Measurements from ENCODE around the gene RNF149.

RNF149 gene

DNA sequence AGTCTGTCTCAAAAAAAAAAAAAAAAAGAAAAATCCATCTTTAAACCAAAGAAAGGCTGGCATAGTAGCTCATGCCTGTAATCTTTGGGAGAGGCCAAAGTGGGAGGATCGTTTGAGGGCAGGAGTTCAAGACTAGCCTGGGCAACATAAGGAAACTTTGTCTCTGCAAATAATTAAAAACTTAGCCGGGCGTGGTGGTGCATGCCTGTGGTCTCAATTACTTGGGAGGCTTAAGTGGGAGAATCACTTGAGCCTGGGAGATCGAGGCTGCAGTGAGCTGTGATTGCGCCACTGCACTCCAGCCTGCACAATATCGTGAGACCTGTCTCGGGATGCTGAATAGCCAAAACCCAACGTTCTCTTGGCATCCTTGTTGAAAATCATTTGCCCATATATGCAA, 49.7 kb downstream of the RNF149 start (continued):
- TF ChIP-seq, protein P1, sequence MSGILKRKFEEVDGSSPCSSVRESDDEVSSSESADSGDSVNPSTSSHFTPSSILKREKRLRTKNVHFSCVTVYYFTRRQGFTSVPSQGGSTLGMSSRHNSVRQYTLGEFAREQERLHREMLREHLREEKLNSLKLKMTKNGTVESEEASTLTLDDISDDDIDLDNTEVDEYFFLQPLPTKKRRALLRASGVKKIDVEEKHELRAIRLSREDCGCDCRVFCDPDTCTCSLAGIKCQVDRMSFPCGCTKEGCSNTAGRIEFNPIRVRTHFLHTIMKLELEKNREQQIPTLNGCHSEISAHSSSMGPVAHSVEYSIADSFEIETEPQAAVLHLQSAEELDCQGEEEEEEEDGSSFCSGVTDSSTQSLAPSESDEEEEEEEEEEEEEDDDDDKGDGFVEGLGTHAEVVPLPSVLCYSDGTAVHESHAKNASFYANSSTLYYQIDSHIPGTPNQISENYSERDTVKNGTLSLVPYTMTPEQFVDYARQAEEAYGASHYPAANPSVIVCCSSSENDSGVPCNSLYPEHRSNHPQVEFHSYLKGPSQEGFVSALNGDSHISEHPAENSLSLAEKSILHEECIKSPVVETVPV (CRISPR knock-in tag; IDR thresholded peaks at IDR 0.05): no peak
- TF ChIP-seq ARNTL (CRISPR knock-in tag; IDR thresholded peaks at IDR 0.05; ENCODE audit: borderline replicate concordance, low read depth): no peak
- no peak for TF ChIP-seq TCF4 (CRISPR knock-in tag; IDR thresholded peaks at IDR 0.05; ENCODE audit: borderline replicate concordance)

DNA sequence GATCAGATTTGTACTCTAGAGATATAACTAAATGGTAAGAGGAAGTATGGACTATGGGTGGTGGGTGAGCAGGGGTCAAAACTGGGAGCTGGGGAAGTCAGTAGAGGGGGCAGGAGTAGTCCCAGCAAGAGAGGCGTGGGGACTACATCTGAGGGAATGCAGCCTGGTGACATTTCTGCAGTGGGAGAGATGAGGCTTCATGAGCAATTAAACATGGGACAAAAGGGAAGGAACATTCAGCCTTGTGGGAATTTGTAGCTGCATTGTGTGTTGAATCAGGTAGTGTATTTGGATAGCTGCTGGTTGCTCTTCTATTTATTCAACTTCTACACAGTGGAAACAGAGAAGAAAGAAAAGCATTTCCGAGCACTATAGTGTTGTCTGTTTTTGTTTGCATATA, 52.2 kb downstream of the RNF149 start:
- TF ChIP-seq ISL1 (CRISPR knock-in tag; IDR thresholded peaks at IDR 0.05) (no peak), RARB (CRISPR knock-in tag; IDR thresholded peaks at IDR 0.05) (no peak), TCF4 (CRISPR knock-in tag; IDR thresholded peaks at IDR 0.05; ENCODE audit: borderline replicate concordance) (no peak), BACH2 (CRISPR knock-in tag; IDR thresholded peaks at IDR 0.05; ENCODE audit: borderline replicate concordance) (no peak), ZNF8 (CRISPR knock-in tag; IDR thresholded peaks at IDR 0.05) (no peak), ZNF565 (CRISPR knock-in tag; conservative IDR thresholded peaks at IDR 0.05; ENCODE audit: low read depth) (no peak), ESRRG (CRISPR knock-in tag; IDR thresholded peaks at IDR 0.05) (no peak), ZC3H10 (CRISPR knock-in tag; IDR thresholded peaks at IDR 0.05) (no peak), SNAI2 (CRISPR knock-in tag; IDR thresholded peaks at IDR 0.05) (no peak), OSR1 (CRISPR knock-in tag; IDR thresholded peaks at IDR 0.05) (no peak), ZFP30 (CRISPR knock-in tag; IDR thresholded peaks at IDR 0.05) (no peak), ZNF70 (CRISPR knock-in tag; IDR thresholded peaks at IDR 0.05) (no peak), CSDC2 (CRISPR knock-in tag; IDR thresholded peaks at IDR 0.05) (no peak), ARNTL (CRISPR knock-in tag; IDR thresholded peaks at IDR 0.05; ENCODE audit: borderline replicate concordance, low read depth) (no peak), ZFP3 (CRISPR knock-in tag; IDR thresholded peaks at IDR 0.05) (no peak), GLIS3 (CRISPR knock-in tag; IDR thresholded peaks at IDR 0.05) (no peak), PPARA (CRISPR knock-in tag; IDR thresholded peaks at IDR 0.05; ENCODE audit: borderline replicate concordance) (no peak)
- TF ChIP-seq, protein P2, sequence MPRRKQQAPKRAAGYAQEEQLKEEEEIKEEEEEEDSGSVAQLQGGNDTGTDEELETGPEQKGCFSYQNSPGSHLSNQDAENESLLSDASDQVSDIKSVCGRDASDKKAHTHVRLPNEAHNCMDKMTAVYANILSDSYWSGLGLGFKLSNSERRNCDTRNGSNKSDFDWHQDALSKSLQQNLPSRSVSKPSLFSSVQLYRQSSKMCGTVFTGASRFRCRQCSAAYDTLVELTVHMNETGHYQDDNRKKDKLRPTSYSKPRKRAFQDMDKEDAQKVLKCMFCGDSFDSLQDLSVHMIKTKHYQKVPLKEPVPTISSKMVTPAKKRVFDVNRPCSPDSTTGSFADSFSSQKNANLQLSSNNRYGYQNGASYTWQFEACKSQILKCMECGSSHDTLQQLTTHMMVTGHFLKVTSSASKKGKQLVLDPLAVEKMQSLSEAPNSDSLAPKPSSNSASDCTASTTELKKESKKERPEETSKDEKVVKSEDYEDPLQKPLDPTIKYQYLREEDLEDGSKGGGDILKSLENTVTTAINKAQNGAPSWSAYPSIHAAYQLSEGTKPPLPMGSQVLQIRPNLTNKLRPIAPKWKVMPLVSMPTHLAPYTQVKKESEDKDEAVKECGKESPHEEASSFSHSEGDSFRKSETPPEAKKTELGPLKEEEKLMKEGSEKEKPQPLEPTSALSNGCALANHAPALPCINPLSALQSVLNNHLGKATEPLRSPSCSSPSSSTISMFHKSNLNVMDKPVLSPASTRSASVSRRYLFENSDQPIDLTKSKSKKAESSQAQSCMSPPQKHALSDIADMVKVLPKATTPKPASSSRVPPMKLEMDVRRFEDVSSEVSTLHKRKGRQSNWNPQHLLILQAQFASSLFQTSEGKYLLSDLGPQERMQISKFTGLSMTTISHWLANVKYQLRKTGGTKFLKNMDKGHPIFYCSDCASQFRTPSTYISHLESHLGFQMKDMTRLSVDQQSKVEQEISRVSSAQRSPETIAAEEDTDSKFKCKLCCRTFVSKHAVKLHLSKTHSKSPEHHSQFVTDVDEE (CRISPR knock-in tag; IDR thresholded peaks at IDR 0.05): no peak
- TF ChIP-seq, protein P1 (CRISPR knock-in tag; IDR thresholded peaks at IDR 0.05): no peak
- ATAC-seq: no peak

- no peak for ATAC-seq
These were observed 53.0 kb downstream of the RNF149 start for GRCh38 chr2:101255501-101255900.

More at GRCh38 chr2:101255501-101255900, 53.0 kb downstream of the RNF149 start:
- no peak for TF ChIP-seq ESRRG (CRISPR knock-in tag; IDR thresholded peaks at IDR 0.05)
- no peak for TF ChIP-seq ZNF8 (CRISPR knock-in tag; IDR thresholded peaks at IDR 0.05)
- TF ChIP-seq TCF4 (CRISPR knock-in tag; IDR thresholded peaks at IDR 0.05; ENCODE audit: borderline replicate concordance): no peak
- no peak for TF ChIP-seq ZNF70 (CRISPR knock-in tag; IDR thresholded peaks at IDR 0.05)
- TF ChIP-seq CREB5 (CRISPR knock-in tag; IDR thresholded peaks at IDR 0.05; ENCODE audit: low read depth): no peak
- no peak for TF ChIP-seq ISL1 (CRISPR knock-in tag; IDR thresholded peaks at IDR 0.05)
- TF ChIP-seq GLIS3 (CRISPR knock-in tag; IDR thresholded peaks at IDR 0.05): no peak
- no peak for TF ChIP-seq CSDC2 (CRISPR knock-in tag; IDR thresholded peaks at IDR 0.05)
- no peak for TF ChIP-seq ZFP3 (CRISPR knock-in tag; IDR thresholded peaks at IDR 0.05)
